ENCODE data around the gene ERC2.

DNA sequence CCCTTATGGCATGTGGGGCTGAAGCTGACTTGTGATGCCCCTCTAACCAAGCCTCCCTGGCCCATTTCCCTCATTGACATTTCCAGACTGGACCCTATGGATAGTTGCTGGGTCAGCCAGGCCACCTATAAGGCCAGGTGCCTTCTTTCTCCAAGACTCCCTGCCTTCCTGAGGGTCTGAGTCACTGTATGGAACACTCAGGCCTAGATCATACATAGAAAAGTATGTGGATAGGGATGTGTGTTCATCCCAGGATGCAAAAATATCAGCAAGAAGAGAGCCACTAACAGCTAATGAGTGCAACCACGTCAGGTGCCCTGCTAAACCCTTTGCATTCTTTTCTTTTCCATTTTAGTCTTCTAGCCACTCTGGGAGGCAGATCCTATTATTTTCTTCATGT lies 812.7 kb downstream of the ERC2 start:
- no peak for TF ChIP-seq CTCF (conservative IDR thresholded peaks at IDR 0.05; ENCODE audit: low read length)
- no peak for TF ChIP-seq EZH2phosphoT487 (IDR thresholded peaks at IDR 0.05; ENCODE audit: borderline replicate concordance)
